MCF 10A (cell line): Measurements from ENCODE around the gene NEDD8. TPM values are rescaled to one million over a fixed set of nuclear protein-coding genes. Genes with fewer than 3 reads are reported as not detected.

Experiments used
- BruUV-seq: library from RNA; stranded (reverse); fragments of 400-500 nt; replicated peaks from 2 replicates; lab custom pipeline; 2021; lab: Mats Ljungman, UMichigan
- CTCF ChIA-PET: fragments of 300-600 bp; sonication (Branson Sonifier 250); formaldehyde crosslinking; extraction: SDS; loops from one replicate; lab custom pipeline; 2021; ENCODE audit warnings: antibody characterized with exemption, inconsistent platforms; lab: Yijun Ruan, JAX
- POLR2A ChIA-PET: fragments of 300-600, 350-650 bp; sonication (Branson Sonifier 250); formaldehyde crosslinking; extraction: SDS; loops from one replicate; lab custom pipeline; 2020; ENCODE audit warnings: antibody characterized with exemption, inconsistent platforms; lab: Yijun Ruan, JAX
- DNase-seq: peaks from one replicate; pipeline ENCODE4 v3.0.0-alpha.2; 2018; ENCODE audit not compliant: unreplicated experiment
- H3K27ac Mint-ChIP-seq: one replicate; pipeline ENCODE4 v1.8.0; 2022; ENCODE audit warnings: mild to moderate bottlenecking, low read depth, mixed read lengths; ENCODE audit not compliant: unreplicated experiment
- H3K27me3 Mint-ChIP-seq: one replicate; pipeline ENCODE4 v1.8.0; 2022; ENCODE audit warnings: mixed read lengths; ENCODE audit not compliant: insufficient read depth, unreplicated experiment
- H3K36me3 Mint-ChIP-seq: one replicate; pipeline ENCODE4 v1.8.0; 2022; ENCODE audit warnings: mild to moderate bottlenecking, moderate library complexity, mixed read lengths; ENCODE audit not compliant: insufficient read depth, unreplicated experiment
- H3K4me1 Mint-ChIP-seq: one replicate; pipeline ENCODE4 v1.8.0; 2022; ENCODE audit warnings: mixed read lengths; ENCODE audit not compliant: insufficient read depth, unreplicated experiment
- H3K4me3 Mint-ChIP-seq: one replicate; pipeline ENCODE4 v1.8.0; 2022; ENCODE audit warnings: mild to moderate bottlenecking, moderate library complexity, mixed read lengths; ENCODE audit not compliant: unreplicated experiment
- H3K9me3 Mint-ChIP-seq: one replicate; pipeline ENCODE4 v1.8.0; 2022; ENCODE audit warnings: mixed read lengths; ENCODE audit not compliant: unreplicated experiment
- CTCF ChIP-seq: fragments of 200-600 bp; IDR thresholded peaks from one replicate; pipeline ENCODE4 v1.8.0; 2022; ENCODE audit warnings: antibody characterized with exemption, mild to moderate bottlenecking; ENCODE audit not compliant: unreplicated experiment
- intact Hi-C: fragments of 100-400 bp; cut with micrococcal nuclease; formaldehyde crosslinking; loops from 2 replicates; pipeline ENCODE4 v1.14.1; 2022
- total RNA-seq: library from RNA; stranded (reverse); gene quantifications from 2 replicates; pipeline ENCODE4 v1.2.3, GENCODE V29; 2022

The NEDD8 gene
- total RNA-seq, 1 experiment from 2014 or later = 243 TPM

GRCh38 chr14:24279301-24280186 is 47.4 kb upstream of the NEDD8 start:
- peaks cover 7% of the 10 kb centered on the region for H3K36me3 Mint-ChIP-seq
- intact Hi-C loops = no loop called here
- TF ChIP-seq CTCF = no peak
- ChIA-PET CTCF (interaction anchor here (0.6 to 32.3 kb wide), 11 partner anchors 9 to 151 kb away, joined by 4 to 457 read pairs (median 6); partner anchors contain the start of genes CIDEB, DHRS1, LTB4R2 and NOP9), POLR2A (interaction anchor here (0.8 to 9.2 kb wide), 8 partner anchors 7 to 724 kb away, joined by 3 to 115 read pairs (median 5); partner anchors contain the start of genes DHRS1, NOP9, RABGGTA and TINF2)
- H3K4me1 Mint-ChIP-seq = peaks cover 29% of the 10 kb centered on the region
- no peaks in the 10 kb centered on the region for H3K27me3 Mint-ChIP-seq
- peak overlapping the region; percentile 47 for H3K27ac Mint-ChIP-seq
- peaks cover 7% of the 10 kb centered on the region for H3K9me3 Mint-ChIP-seq
- no TSS peak for BruUV-seq
- peak; percentile 57 for DNase-seq
- H3K4me3 Mint-ChIP-seq = no peak overlapping the region

DNA sequence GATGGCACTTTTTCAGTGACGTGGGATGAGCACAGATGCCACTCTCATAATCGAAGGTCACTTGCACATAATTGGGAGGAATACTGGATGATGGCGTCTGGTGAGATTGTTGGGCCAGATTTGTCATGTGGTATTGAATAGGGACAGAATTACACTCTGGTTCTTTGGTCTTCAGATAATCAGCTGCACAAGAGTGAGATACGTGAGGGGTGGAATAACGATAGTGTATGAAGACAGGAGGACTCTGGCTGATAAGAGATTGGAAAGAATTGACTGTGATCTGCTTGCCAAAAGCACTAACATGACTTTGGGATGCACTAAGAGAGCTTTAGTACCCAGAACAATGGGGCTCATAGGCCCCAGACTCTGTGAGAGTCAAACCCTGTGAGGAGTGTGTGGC is 46.3 kb upstream of the NEDD8 start:
- no TSS peak for BruUV-seq
- H3K27ac Mint-ChIP-seq = peak overlapping the region; percentile 47
- no peak for TF ChIP-seq CTCF
- H3K9me3 Mint-ChIP-seq = peaks cover 7% of the 10 kb centered on the region
- CTCF ChIA-PET = interaction anchor here (0.5 to 32.3 kb wide), 8 partner anchors 14 to 1426 kb away, joined by 3 to 457 read pairs (median 5); partner anchors contain the start of genes CIDEB, DHRS1, LTB4R2 and NOP9
- no peaks in the 10 kb centered on the region for H3K27me3 Mint-ChIP-seq
- peaks cover 7% of the 10 kb centered on the region for H3K36me3 Mint-ChIP-seq
- no peak for DNase-seq
- POLR2A ChIA-PET = interaction anchor here (1.2 to 6.2 kb wide), 3 partner anchors 12 to 36 kb away, joined by 3 to 65 read pairs (median 7); partner anchors contain the start of genes DHRS1, NOP9 and TINF2
- peaks cover 40% of the 10 kb centered on the region for H3K4me1 Mint-ChIP-seq
- intact Hi-C loops = no loop called here
- H3K4me3 Mint-ChIP-seq = no peak overlapping the region

GRCh38 chr14:24277606-24278321 is 45.6 kb upstream of the NEDD8 start:
- peak overlapping the region; percentile 47 for H3K27ac Mint-ChIP-seq
- H3K4me1 Mint-ChIP-seq = peaks cover 46% of the 10 kb centered on the region
- H3K9me3 Mint-ChIP-seq = peaks cover 7% of the 10 kb centered on the region
- peaks cover 7% of the 10 kb centered on the region for H3K36me3 Mint-ChIP-seq
- no peak for TF ChIP-seq CTCF
- H3K4me3 Mint-ChIP-seq = no peak overlapping the region
- DNase-seq = no peak
- POLR2A ChIA-PET = interaction anchor here (1.1 to 9.5 kb wide), 5 partner anchors 13 to 35 kb away, joined by 3 to 146 read pairs (median 4); partner anchors contain the start of gene TINF2
- intact Hi-C loops = no loop called here
- no TSS peak for BruUV-seq
- CTCF ChIA-PET = interaction anchor here (0.6 to 32.3 kb wide), 6 partner anchors 21 to 1425 kb away, joined by 3 to 457 read pairs (median 4); partner anchors contain the start of genes CIDEB, DHRS1, LTB4R2 and NOP9
- no peaks in the 10 kb centered on the region for H3K27me3 Mint-ChIP-seq
